ENCODE results near the gene BMP8A.
"Not testable (repeated sequence)": the region's sequence is repeated elsewhere in the genome, so short reads cannot be mapped to it uniquely, and the experiment has no call there.

BMP8A gene

DNA sequence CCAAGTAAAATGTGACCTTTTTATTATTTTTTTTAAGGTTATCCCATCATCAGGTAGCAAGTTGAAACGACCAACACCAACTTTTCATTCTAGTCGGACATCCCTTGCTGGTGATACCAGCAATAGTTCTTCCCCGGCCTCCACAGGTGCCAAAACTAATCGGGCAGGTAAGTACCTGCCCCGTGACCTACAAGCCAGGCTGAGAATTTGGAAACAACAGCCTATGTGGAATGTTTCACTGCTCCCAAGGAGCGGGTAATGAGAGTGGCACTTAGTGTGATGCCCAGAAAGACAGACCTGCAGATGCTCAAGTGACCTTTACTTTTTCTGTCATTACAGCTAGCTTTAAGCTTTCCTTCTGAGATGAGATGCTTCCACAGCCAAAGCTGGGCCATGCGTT is 6.9 kb upstream of the BMP8A start:
- DNase-seq = no peak

DNA sequence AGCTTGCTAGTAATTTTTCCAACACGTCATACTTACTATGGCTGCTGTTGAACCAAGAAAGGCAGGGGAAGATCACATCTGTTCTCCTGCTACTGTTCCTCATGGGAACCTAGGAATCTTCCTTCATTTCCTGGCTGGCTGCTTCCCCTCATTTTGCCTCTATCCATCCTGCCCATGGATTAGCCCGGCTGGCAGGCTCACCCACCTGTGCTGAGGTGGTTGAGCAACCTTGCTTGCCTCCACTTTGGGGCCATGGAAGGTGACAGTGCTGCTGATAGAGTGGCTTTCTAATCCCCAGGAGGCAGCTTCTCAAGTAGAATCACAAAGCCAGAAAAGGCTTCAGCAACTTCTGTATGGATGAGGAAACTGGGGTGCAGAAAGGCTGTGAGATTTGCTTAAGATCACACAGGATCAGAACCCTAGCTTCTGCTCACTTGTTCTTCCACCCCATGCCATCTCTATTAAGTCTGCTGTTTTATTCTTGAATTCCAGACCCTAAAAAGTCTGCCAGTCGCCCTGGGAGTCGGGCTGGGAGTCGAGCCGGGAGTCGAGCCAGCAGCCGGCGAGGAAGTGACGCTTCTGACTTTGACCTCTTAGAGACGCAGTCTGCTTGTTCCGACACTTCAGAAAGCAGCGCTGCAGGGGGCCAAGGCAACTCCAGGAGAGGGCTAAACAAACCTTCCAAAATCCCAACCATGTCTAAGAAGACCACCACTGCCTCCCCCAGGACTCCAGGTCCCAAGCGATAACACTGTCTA is 6.2 kb upstream of the BMP8A start:
- DNase-seq = no peak

GRCh38 chr1:39488012-39488545 is 3.4 kb upstream of the BMP8A start:
- DNase-seq = no peak

DNA sequence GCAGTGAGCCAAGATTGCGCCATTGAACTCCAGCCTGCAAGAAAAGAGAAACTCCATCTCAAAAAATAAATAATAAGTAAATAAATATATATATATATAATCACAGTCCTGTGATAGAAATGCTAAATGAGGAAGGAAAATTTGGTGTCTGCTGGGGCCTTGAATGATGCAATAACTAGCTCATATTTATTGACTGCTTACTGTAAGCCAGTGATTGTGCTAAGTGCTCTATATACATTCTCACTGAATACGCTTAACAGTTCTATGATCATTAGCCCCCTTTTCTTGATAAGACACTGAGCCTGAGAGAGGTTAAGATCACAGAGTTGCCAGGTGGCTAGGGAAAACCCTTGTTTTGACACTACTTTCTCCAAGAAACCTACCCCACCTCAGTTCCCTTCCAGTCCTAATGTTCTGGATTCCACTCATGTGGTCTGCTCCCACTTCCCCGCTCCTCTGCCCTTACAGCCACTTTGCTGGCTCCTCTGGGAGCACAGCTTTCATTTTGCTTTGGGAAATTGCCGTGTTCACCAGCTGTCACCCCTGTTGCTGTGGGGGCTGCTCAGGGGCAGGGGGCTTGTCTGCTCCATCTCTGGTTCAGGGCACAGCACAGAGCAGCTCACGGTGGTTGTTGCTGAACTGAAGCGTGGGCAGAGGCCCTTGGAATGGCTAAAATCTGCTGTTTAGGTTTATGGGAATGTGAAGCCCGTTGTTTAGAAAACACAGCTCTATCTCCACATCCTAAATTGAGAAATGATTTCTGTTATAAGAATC is 2.5 kb upstream of the BMP8A start:
- no peak for DNase-seq

- DNase-seq = no peak
Measured at GRCh38 chr1:39489567-39490239, 1.7 kb upstream of the BMP8A start.

- no peak for DNase-seq
Measured at GRCh38 chr1:39490596-39491145, 765 bp upstream of the BMP8A start.

- DNase-seq = not testable (repeated sequence)
Measured at GRCh38 chr1:39492118-39493042, 944 bp downstream of the BMP8A start.

- not testable (repeated sequence) for DNase-seq
Measured at GRCh38 chr1:39493043-39493810, 1.8 kb downstream of the BMP8A start.

GRCh38 chr1:39494671-39495410 is 3.4 kb downstream of the BMP8A start:
- no peak for DNase-seq

GRCh38 chr1:39496520-39496919 is 5.1 kb downstream of the BMP8A start:
- DNase-seq = not testable (repeated sequence)

- no peak for DNase-seq
Measured at GRCh38 chr1:39497585-39497984, 6.1 kb downstream of the BMP8A start.

DNA sequence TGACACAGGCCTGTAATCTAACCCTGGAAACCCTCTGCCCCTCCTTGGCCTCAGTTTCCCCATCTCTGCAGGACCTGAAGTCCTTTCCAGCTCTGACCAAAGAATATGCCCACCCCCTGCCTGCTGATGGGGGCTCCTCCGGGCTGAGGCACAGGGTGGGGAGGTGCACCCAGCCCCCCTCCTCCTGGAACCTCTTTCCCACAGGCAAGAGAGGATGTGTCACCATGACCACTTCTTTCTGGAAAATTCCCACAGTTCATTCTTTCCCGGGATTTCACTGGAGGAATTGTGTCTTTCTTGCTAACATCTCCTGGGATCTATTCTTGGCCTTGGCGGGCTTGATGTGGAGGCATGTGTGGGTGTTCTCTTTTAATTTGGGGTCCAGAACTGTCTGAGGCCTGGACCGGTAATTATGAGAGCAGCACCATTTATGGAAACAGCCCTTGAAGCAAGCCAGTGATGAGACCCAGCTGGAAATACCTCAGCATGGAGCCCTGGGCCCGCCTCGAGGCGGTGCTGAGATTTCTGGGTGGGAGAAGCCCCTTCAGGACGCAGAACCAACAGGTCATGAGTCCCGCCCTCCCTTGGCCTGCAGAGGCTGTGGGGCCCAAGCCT is 6.8 kb downstream of the BMP8A start:
- not testable (repeated sequence) for DNase-seq

DNA sequence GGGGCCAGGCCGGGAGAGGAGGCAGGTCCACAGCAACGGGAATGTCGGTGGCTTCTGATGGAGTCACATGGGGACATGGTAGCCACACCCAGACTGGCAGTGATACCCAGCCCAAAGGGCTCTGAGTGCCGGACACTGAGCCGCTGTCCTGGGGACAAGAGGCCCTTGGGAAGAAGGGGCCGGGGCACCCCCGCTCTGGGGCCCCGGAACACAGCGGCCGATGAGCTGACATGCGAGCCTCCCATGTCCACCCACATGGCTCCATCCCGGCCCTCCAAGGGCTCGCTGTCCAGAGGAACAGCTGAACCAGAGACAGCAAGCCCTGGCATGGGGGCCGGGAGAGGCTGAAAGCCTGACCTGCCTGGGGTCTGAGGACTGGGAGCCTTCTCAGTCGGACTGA is 7.4 kb downstream of the BMP8A start:
- not testable (repeated sequence) for DNase-seq

DNA sequence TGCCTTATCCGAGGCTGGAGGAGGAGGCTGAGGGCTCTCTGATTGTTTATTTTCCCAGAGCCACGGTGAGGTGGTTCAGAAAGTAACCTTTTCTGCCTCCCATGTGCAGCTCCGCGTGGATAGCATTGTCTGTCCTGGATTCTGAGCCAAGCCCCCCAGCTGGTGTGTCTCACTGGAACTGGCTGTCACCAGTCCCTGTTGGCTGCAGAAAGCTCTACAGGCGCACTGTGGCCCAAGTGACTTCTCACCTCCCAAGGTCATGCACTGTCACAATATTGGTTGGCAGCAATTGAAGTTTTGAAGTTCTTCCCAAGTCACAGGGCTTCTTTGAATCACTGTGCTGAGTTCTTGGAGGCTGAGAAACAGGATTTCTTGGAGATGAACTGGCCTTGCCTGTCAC is 8.2 kb downstream of the BMP8A start:
- no peak for DNase-seq

DNA sequence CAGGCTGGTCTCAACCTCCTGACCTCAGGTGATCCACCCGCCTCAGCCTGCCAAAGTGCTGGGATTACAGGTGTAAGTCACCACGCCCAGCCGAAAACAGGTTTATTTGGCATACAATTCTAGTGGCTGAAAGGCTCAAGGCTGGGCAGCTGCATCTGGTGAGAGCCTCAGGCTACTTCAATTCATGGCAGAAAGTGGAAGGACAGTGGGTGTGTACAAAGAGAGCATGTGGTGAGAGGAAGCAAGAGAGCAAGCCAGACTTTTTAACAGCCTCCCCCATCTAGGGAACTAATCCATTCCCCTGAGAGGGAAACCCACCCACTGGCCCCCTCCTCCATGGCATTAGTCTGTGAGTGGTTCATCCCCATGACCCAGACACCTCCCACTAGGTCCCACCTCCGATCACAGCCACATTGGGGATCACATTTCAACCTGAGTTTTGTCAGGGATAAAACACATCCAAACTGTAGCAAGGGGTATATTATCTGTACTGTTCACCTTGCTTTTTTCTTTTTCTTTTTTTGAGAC is 9.5 kb downstream of the BMP8A start:
- DNase-seq = no peak

DNA sequence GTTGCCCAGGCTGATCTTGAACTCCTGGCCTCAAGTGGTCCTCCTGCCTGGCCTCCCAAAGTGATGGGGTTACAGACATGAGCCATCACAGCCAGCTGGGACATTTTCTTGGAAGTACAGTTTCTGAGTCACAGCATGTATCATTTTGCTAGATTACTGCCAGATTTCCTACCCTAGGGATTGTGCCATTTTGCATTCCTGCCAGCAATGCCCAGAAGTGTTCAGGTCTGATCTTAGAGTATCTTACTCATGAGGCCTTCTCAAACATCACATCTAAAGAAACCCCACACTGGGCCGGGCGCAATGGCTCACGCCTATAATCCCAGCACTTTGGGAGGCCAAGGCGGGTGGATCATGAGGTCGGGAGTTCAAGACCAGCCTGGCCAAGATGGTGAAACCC is 10.2 kb downstream of the BMP8A start:
- no peak for DNase-seq

- DNase-seq = not testable (repeated sequence)
Measured at GRCh38 chr1:39504436-39504835, 13.0 kb downstream of the BMP8A start.

DNA sequence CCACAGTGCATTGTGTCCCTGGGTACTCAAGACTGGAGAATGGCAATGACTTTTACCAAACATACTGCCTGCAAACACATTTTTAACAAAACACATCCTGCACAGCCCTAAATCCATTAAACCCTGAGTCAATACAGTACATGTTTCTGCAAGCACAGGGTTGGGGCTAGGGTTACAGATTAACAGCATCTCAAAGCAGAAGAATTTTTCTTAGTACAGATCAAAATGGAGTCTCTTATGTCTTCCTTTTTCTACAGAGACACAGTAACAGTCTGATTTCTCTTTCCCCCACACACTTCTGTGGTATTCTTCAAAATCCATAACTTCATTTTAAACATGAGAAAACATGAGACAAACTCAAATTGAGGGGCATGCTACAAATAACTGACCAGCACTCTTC is 13.9 kb downstream of the BMP8A start:
- no peak for DNase-seq

- DNase-seq = no peak
Measured at GRCh38 chr1:39507230-39507928, 15.9 kb downstream of the BMP8A start.

All from hematopoietic multipotent progenitor cell treated with erythropoietin and hydrocortisone succinate and interleukin-3 and kit ligand, for 8 days (in vitro differentiated cells).